HG03039 (cell line): ENCODE measurements around the gene COL4A2.
"Not testable (repeated sequence)": the region's sequence is repeated elsewhere in the genome, so short reads cannot be mapped to it uniquely, and the experiment has no call there.

Source experiments
- ATAC-seq: cut with Tn5 transposase; IDR thresholded peaks from one replicate; pipeline ENCODE4 v1.9.1; 2021; ENCODE audit warnings: mild to moderate bottlenecking, moderate library complexity; ENCODE audit not compliant: unreplicated experiment

Gene COL4A2

GRCh38 chr13:110484290-110485048 lies 177.4 kb downstream of the COL4A2 start:
- no peak for ATAC-seq

- ATAC-seq = no peak
Observed at GRCh38 chr13:110485604-110486003, 178.5 kb downstream of the COL4A2 start.

- ATAC-seq = no peak
Observed at GRCh38 chr13:110486061-110486715, 179.1 kb downstream of the COL4A2 start.

- not testable (repeated sequence) for ATAC-seq
Observed at GRCh38 chr13:110486880-110487279, 179.8 kb downstream of the COL4A2 start.

GRCh38 chr13:110490009-110490770 lies 183.1 kb downstream of the COL4A2 start:
- ATAC-seq = no peak

- no peak for ATAC-seq
Observed at GRCh38 chr13:110491869-110492678, 185.0 kb downstream of the COL4A2 start.

GRCh38 chr13:110492679-110493593 lies 185.9 kb downstream of the COL4A2 start:
- no peak for ATAC-seq

GRCh38 chr13:110493613-110494012 lies 186.5 kb downstream of the COL4A2 start:
- no peak for ATAC-seq

- ATAC-seq = no peak
Observed at GRCh38 chr13:110495376-110495775, 188.3 kb downstream of the COL4A2 start.

GRCh38 chr13:110495881-110496280 lies 188.8 kb downstream of the COL4A2 start:
- ATAC-seq = no peak

GRCh38 chr13:110496281-110496680 lies 189.2 kb downstream of the COL4A2 start:
- ATAC-seq = no peak

GRCh38 chr13:110497003-110497402 lies 189.9 kb downstream of the COL4A2 start:
- no peak for ATAC-seq

- not testable (repeated sequence) for ATAC-seq
Observed at GRCh38 chr13:110497896-110498295, 190.8 kb downstream of the COL4A2 start.

- ATAC-seq = no peak
Observed at GRCh38 chr13:110498327-110498726, 191.2 kb downstream of the COL4A2 start.

GRCh38 chr13:110498765-110499164 lies 191.7 kb downstream of the COL4A2 start:
- no peak for ATAC-seq

- ATAC-seq = no peak
Observed at GRCh38 chr13:110499621-110500281, 192.7 kb downstream of the COL4A2 start.

- ATAC-seq = no peak
Observed at GRCh38 chr13:110500341-110500740, 193.3 kb downstream of the COL4A2 start.

- ATAC-seq = no peak
Observed at GRCh38 chr13:110501188-110501587, 194.1 kb downstream of the COL4A2 start.
